ENCODE data around the gene FBXL17. TPM values are rescaled to one million over a fixed set of nuclear protein-coding genes. Genes with fewer than 3 reads are reported as not detected.

FBXL17 gene
- total and polyA plus RNA-seq, 4 donors, result 2.1 to 14.1 (median 6.3) TPM

GRCh38 chr5:108369167-108369566 is 12.7 kb downstream of the FBXL17 start:
- Histone ChIP-seq H3K36me3 (ENCODE audit: control insufficient read depth in 4 of 4, insufficient read depth in 3 of 4, low read depth in 1 of 4, low read length in 3 of 4) (peaks cover 0 to 3% (median 1%) of the 10 kb centered on the region in 4 donors), H3K27me3 (ENCODE audit: control insufficient read depth in 4 of 4, insufficient read depth in 4 of 4, low read length in 3 of 4) (no peaks in the 10 kb centered on the region), H3K27ac (ENCODE audit: low read depth in 1 of 2, low read length in 2 of 2) (no peak overlapping the region), H3K9ac (ENCODE audit: low read depth in 1 of 2, low read length in 2 of 2) (no peak overlapping the region), H3K4me1 (ENCODE audit: control insufficient read depth in 4 of 4, insufficient read depth in 4 of 4, low read length in 3 of 4) (peaks cover 0 to 4% (median 0%) of the 10 kb centered on the region in 4 donors), H3K4me3 (ENCODE audit: low read depth in 1 of 3, low read length in 3 of 3) (no peak overlapping the region), H3K9me3 (ENCODE audit: control insufficient read depth in 4 of 4, low read length in 3 of 4) (peaks cover 0 to 14% (median 5%) of the 10 kb centered on the region in 4 donors)
- no peak for DNase-seq (ENCODE audit: low spot score)
- TF ChIP-seq MAX (IDR thresholded peaks at IDR 0.05), result no peak
- 97% methylated on average over 4 of the region's 4 CpGs for WGBS

DNA sequence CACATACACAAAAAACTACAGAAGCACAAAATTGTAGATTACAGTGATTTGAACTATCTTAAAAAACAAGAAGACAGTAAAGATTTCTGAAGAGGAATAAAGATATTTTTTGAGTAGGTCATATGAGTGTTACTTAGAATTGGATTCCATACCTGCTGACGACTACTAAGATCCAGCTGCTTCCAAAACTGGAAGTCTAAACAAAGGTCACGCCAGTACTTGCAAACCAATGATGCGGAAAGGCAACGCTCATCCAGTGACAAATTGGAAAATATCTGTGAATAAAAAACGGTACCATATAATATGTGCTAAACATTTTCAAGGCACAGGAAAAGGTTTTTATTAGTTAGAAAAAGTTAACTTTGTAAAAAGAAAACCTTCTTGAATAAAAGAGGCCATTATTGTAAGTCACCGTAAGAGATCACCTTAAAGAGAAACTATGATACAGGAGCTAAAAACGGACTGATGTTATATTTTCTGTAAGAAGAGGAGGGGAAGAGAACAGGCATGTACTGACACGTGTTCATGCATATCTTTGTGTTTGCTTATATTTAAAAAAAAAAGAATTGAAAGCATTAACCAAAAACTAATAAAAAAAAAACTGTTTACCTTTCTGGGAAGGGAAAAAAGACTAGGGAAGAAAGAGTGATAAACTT is 14.1 kb downstream of the FBXL17 start:
- 94% methylated on average over 8 of the region's 8 CpGs for WGBS
- Histone ChIP-seq H3K27me3 (ENCODE audit: control insufficient read depth in 4 of 4, insufficient read depth in 4 of 4, low read length in 3 of 4) (no peaks in the 10 kb centered on the region), H3K4me3 (ENCODE audit: low read depth in 1 of 3, low read length in 3 of 3) (no peak overlapping the region), H3K9ac (ENCODE audit: low read depth in 1 of 2, low read length in 2 of 2) (no peak overlapping the region), H3K4me1 (ENCODE audit: control insufficient read depth in 4 of 4, insufficient read depth in 4 of 4, low read length in 3 of 4) (peaks cover 0 to 4% (median 0%) of the 10 kb centered on the region in 4 donors), H3K36me3 (ENCODE audit: control insufficient read depth in 4 of 4, insufficient read depth in 3 of 4, low read depth in 1 of 4, low read length in 3 of 4) (peaks cover 0 to 3% (median 1%) of the 10 kb centered on the region in 4 donors), H3K9me3 (ENCODE audit: control insufficient read depth in 4 of 4, low read length in 3 of 4) (peaks cover 0 to 6% (median 1%) of the 10 kb centered on the region in 4 donors), H3K27ac (ENCODE audit: low read depth in 1 of 2, low read length in 2 of 2) (no peak overlapping the region)
- TF ChIP-seq TAF1 (conservative IDR thresholded peaks at IDR 0.05) (no peak), FOXA1 (IDR thresholded peaks at IDR 0.05) (no peak), MAX (IDR thresholded peaks at IDR 0.05) (no peak), JUND (IDR thresholded peaks at IDR 0.05) (no peak), RXRA (IDR thresholded peaks at IDR 0.05) (no peak), HNF4G (IDR thresholded peaks at IDR 0.05) (no peak), FOXA2 (IDR thresholded peaks at IDR 0.05) (no peak), SP1 (IDR thresholded peaks at IDR 0.05) (no peak), REST (IDR thresholded peaks at IDR 0.05) (no peak), NR2F2 (IDR thresholded peaks at IDR 0.05) (no peak), RAD21 (IDR thresholded peaks at IDR 0.05) (no peak), EGR1 (IDR thresholded peaks at IDR 0.05; ENCODE audit: low read depth in 2 of 2) (no peak)
- TF ChIP-seq, protein P1, sequence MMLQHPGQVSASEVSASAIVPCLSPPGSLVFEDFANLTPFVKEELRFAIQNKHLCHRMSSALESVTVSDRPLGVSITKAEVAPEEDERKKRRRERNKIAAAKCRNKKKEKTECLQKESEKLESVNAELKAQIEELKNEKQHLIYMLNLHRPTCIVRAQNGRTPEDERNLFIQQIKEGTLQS (IDR thresholded peaks at IDR 0.05), result no peak
- DNase-seq (ENCODE audit: low spot score), result no peak

DNA sequence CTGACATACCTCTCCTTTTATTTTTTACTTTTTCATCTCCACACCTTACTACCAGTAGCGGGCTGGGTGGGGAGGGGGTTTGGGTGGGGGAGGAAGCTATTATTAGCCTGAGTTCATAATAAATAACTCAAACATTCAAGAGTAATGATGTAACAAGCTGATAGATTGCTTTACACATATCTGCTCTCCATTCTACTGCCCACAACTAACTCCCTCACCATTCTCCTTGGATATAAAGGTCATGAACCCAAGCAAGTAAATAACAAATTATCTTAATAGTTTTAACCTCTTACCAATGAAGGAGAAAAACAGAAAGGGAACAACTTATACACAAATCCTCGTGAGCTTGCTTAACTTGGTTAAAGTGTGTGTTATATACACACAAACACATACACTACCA is 15.4 kb downstream of the FBXL17 start:
- no peak for DNase-seq (ENCODE audit: low spot score)
- TF ChIP-seq JUND (IDR thresholded peaks at IDR 0.05), result no peak
- TF ChIP-seq, protein P2, sequence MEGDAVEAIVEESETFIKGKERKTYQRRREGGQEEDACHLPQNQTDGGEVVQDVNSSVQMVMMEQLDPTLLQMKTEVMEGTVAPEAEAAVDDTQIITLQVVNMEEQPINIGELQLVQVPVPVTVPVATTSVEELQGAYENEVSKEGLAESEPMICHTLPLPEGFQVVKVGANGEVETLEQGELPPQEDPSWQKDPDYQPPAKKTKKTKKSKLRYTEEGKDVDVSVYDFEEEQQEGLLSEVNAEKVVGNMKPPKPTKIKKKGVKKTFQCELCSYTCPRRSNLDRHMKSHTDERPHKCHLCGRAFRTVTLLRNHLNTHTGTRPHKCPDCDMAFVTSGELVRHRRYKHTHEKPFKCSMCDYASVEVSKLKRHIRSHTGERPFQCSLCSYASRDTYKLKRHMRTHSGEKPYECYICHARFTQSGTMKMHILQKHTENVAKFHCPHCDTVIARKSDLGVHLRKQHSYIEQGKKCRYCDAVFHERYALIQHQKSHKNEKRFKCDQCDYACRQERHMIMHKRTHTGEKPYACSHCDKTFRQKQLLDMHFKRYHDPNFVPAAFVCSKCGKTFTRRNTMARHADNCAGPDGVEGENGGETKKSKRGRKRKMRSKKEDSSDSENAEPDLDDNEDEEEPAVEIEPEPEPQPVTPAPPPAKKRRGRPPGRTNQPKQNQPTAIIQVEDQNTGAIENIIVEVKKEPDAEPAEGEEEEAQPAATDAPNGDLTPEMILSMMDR (IDR thresholded peaks at IDR 0.05; ENCODE audit: low read depth, low read length, missing input control), result no peak
- TF ChIP-seq GABPA (IDR thresholded peaks at IDR 0.05 in 1 of 2, conservative IDR thresholded peaks at IDR 0.05 in 1 of 2), result no peak
- TF ChIP-seq FOXA2 (IDR thresholded peaks at IDR 0.05), result no peak
- TF ChIP-seq, protein P3, sequence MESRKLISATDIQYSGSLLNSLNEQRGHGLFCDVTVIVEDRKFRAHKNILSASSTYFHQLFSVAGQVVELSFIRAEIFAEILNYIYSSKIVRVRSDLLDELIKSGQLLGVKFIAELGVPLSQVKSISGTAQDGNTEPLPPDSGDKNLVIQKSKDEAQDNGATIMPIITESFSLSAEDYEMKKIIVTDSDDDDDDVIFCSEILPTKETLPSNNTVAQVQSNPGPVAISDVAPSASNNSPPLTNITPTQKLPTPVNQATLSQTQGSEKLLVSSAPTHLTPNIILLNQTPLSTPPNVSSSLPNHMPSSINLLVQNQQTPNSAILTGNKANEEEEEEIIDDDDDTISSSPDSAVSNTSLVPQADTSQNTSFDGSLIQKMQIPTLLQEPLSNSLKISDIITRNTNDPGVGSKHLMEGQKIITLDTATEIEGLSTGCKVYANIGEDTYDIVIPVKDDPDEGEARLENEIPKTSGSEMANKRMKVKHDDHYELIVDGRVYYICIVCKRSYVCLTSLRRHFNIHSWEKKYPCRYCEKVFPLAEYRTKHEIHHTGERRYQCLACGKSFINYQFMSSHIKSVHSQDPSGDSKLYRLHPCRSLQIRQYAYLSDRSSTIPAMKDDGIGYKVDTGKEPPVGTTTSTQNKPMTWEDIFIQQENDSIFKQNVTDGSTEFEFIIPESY (IDR thresholded peaks at IDR 0.05), result no peak
- TF ChIP-seq EGR1 (IDR thresholded peaks at IDR 0.05; ENCODE audit: low read depth in 2 of 2), result no peak
- TF ChIP-seq MAX (IDR thresholded peaks at IDR 0.05), result no peak
- no peak for TF ChIP-seq SP1 (IDR thresholded peaks at IDR 0.05)

More for the DNA sequence above, 15.4 kb downstream of the FBXL17 start:
- H3K4me3 ChIP-seq (ENCODE audit: low read depth in 1 of 3, low read length in 3 of 3), result no peak overlapping the region
- 84% methylated on average over 2 of the region's 2 CpGs for WGBS
- H3K27me3 ChIP-seq (ENCODE audit: control insufficient read depth in 4 of 4, insufficient read depth in 4 of 4, low read length in 3 of 4), result no peaks in the 10 kb centered on the region
- H3K27ac ChIP-seq (ENCODE audit: low read depth in 1 of 2, low read length in 2 of 2), result no peak overlapping the region
- no peak overlapping the region for H3K9ac ChIP-seq (ENCODE audit: low read depth in 1 of 2, low read length in 2 of 2)
- H3K9me3 ChIP-seq (ENCODE audit: control insufficient read depth in 4 of 4, low read length in 3 of 4), result no peaks in the 10 kb centered on the region
- H3K36me3 ChIP-seq (ENCODE audit: control insufficient read depth in 4 of 4, insufficient read depth in 3 of 4, low read depth in 1 of 4, low read length in 3 of 4), result peaks cover 0 to 5% (median 2%) of the 10 kb centered on the region in 4 donors
- peaks cover 0 to 4% (median 0%) of the 10 kb centered on the region in 4 donors for H3K4me1 ChIP-seq (ENCODE audit: control insufficient read depth in 4 of 4, insufficient read depth in 4 of 4, low read length in 3 of 4)

Measured in liver (tissue), 9 donors.